Endothelial cell of umbilical vein (primary cell): ENCODE data around the gene AGRN. TPM values are rescaled to one million over a fixed set of nuclear protein-coding genes. Genes with fewer than 3 reads are reported as not detected.

ENCODE experiments used
- BruUV-seq: library from RNA; stranded (reverse); fragments of 400-500 nt; replicated peaks from 2 replicates; lab custom pipeline; 2021; lab: Mats Ljungman, UMichigan
- CTCF ChIA-PET: fragments of 300-600, 350-600 bp; sonication (Branson Sonifier 250); formaldehyde crosslinking; loops from one replicate; lab custom pipeline; 2021; ENCODE audit warnings: antibody characterized with exemption, inconsistent platforms; lab: Charles Lee
- POLR2A ChIA-PET: fragments of 300-600, 350-600 bp; sonication (Branson Sonifier 250); formaldehyde crosslinking; loops from one replicate; lab custom pipeline; 2021; ENCODE audit warnings: antibody characterized with exemption, inconsistent platforms; lab: Charles Lee
- DNase-seq: peaks from one replicate; pipeline ENCODE4 v3.0.0-alpha.2; 2011; ENCODE audit warnings: low read depth, low spot score
- FAIRE-seq: peaks from 2 replicates; lab custom pipeline; 2011; peaks lifted over from hg19 to GRCh38; lab: Jason Lieb, UNC
- H2AFZ ChIP-seq: 2 replicates; pipeline ENCODE4 v1.6.0; 2012; ENCODE audit warnings: low read depth, low read length, control low read depth, inconsistent platforms
- H3K27ac ChIP-seq: 2 replicates; pipeline ENCODE4 v1.5.1; 2011; ENCODE audit warnings: low read depth, mild to moderate bottlenecking, control low read depth, low read length, moderate library complexity; ENCODE audit not compliant: insufficient read depth
- H3K27me3 ChIP-seq, 2 experiments: 2 replicates each; pipeline versions ENCODE4 v1.6.0 to v1.6.1; 2011; ENCODE audit warnings: low read length in 2 of 2, mixed read lengths in 1 of 2; ENCODE audit not compliant: control insufficient read depth in 2 of 2, insufficient read depth in 2 of 2
- H3K36me3 ChIP-seq, 2 experiments: 2 replicates in 1 of 2; 3 replicates in 1 of 2; pipeline ENCODE4 v1.5.1; 2011; ENCODE audit warnings: low read length in 2 of 2, mild to moderate bottlenecking in 1 of 2, moderate library complexity in 1 of 2; ENCODE audit not compliant: control insufficient read depth in 2 of 2, insufficient read depth in 2 of 2; ENCODE audit errors: extremely low read depth in 1 of 2
- H3K4me1 ChIP-seq: 3 replicates; pipeline ENCODE4 v1.5.1; 2011; ENCODE audit warnings: mild to moderate bottlenecking, low read length; ENCODE audit not compliant: control insufficient read depth, insufficient read depth; ENCODE audit errors: extremely low read depth
- H3K4me2 ChIP-seq: 2 replicates; pipeline ENCODE4 v1.6.1; 2011; ENCODE audit warnings: low read length, control low read depth, mixed read lengths; ENCODE audit not compliant: insufficient read depth
- H3K4me3 ChIP-seq, 3 experiments: fragments of 200-600 bp in 1 of 3; sonication (generic), shearing (Covaris generic) in 1 of 3; replicated peaks in 1 of 3; 2 replicates each; pipeline ENCODE4 v1.5.1; 2011 to 2016; ENCODE audit warnings: control low read depth in 3 of 3, low read length in 3 of 3, mild to moderate bottlenecking in 2 of 3, inconsistent platforms in 1 of 3, low read depth in 1 of 3, moderate library complexity in 1 of 3; ENCODE audit not compliant: insufficient read depth in 1 of 3
- H3K79me2 ChIP-seq: 2 replicates; pipeline ENCODE4 v1.6.0; 2012; ENCODE audit warnings: low read length, inconsistent platforms; ENCODE audit not compliant: control insufficient read depth, insufficient read depth
- H3K9ac ChIP-seq: replicated peaks from 2 replicates; pipeline ENCODE3; 2011; ENCODE audit warnings: low read length, control low read depth; ENCODE audit not compliant: insufficient read depth; ENCODE audit errors: extremely low read depth
- H3K9me1 ChIP-seq: replicated peaks from 3 replicates; pipeline ENCODE4 v1.6.0; 2011; ENCODE audit warnings: mild to moderate bottlenecking, low read length; ENCODE audit not compliant: control insufficient read depth, insufficient read depth; ENCODE audit errors: extremely low read depth
- H3K9me3 ChIP-seq: replicated peaks from 2 replicates; pipeline ENCODE4 v1.5.1; 2012; ENCODE audit warnings: low read length, inconsistent platforms; ENCODE audit not compliant: control insufficient read depth, insufficient read depth
- H4K20me1 ChIP-seq: replicated peaks from 2 replicates; pipeline ENCODE3; 2011; ENCODE audit warnings: mild to moderate bottlenecking, low read length; ENCODE audit not compliant: control insufficient read depth, insufficient read depth; ENCODE audit errors: extremely low read depth
- EZH2 ChIP-seq: IDR thresholded peaks from 2 replicates; pipeline ENCODE4 v1.6.1; 2012; ENCODE audit warnings: borderline replicate concordance, low read depth, mild to moderate bottlenecking, moderate library complexity, low read length, inconsistent platforms; ENCODE audit not compliant: severe bottlenecking
- FOS ChIP-seq: IDR thresholded peaks from 2 replicates; pipeline ENCODE4 v1.6.1; 2011; ENCODE audit warnings: mild to moderate bottlenecking, low read length, moderate library complexity, borderline replicate concordance; ENCODE audit not compliant: insufficient read depth
- GATA2 ChIP-seq: IDR thresholded peaks from 2 replicates; pipeline ENCODE4 v1.7.0; 2011; ENCODE audit warnings: low read depth, mild to moderate bottlenecking, moderate library complexity, mixed read lengths, low read length; ENCODE audit not compliant: insufficient read length, insufficient read depth
- JUN ChIP-seq: IDR thresholded peaks from 2 replicates; pipeline ENCODE4 v1.6.1; 2011; ENCODE audit warnings: borderline replicate concordance, low read depth; ENCODE audit not compliant: insufficient read length, insufficient read depth
- MYC ChIP-seq: IDR thresholded peaks from one replicate; pipeline ENCODE4 v1.6.1; 2011; ENCODE audit warnings: mild to moderate bottlenecking, low read depth, low read length
- POLR2A ChIP-seq: IDR thresholded peaks from 2 replicates; pipeline ENCODE4 v1.6.1; 2012; ENCODE audit warnings: low read depth, mild to moderate bottlenecking, control low read depth, low read length
- dilution Hi-C: fragments of 300-500 bp; cut with MboI; formaldehyde crosslinking; loops from one replicate; pipeline ENCODE4 v1.15.0; 2019; ENCODE audit warnings: low sequenced_read_pairs; ENCODE audit not compliant: extremely low pct_ligation_motif_present
- intact Hi-C: fragments of 100-400 bp; cut with micrococcal nuclease; formaldehyde crosslinking; loops from one replicate; pipeline ENCODE4 v1.10.0; 2022
- polyA plus RNA-seq, 4 experiments: library from polyadenylated mRNA; depleted of rRNA in 3 of 4; stranded (reverse) in 3 of 4; unstranded in 1 of 4; fragments of >200 nt; gene quantifications; 2 replicates each; pipeline versions ENCODE4 v1.2.1 to v1.2.3, GENCODE V29; 2011 to 2012; ENCODE audit warnings: missing spikeins in 1 of 4
- total RNA-seq: library from RNA; stranded (reverse); gene quantifications from 2 replicates; pipeline ENCODE4 v1.2.3, GENCODE V29; 2021
- TF ChIP-seq, protein P1 (sequence below), 2 donors: IDR thresholded peaks; 1 replicate in 1 of 2; 2 replicates in 1 of 2; pipeline ENCODE4 v1.5.1; 2011; ENCODE audit warnings: low read length in 2 of 2, mild to moderate bottlenecking in 2 of 2, moderate library complexity in 2 of 2, control low read depth in 1 of 2, inconsistent platforms in 1 of 2, low read depth in 1 of 2; ENCODE audit not compliant: insufficient read depth in 1 of 2; ENCODE audit errors: extremely low read depth in 1 of 2
- TF ChIP-seq, protein P2 (sequence below): IDR thresholded peaks from 2 replicates; pipeline ENCODE4 v1.6.1; 2011; ENCODE audit not compliant: insufficient read depth, insufficient read length

AGRN gene
- total and polyA plus RNA-seq, 2 donors (not counting 3 experiments of a cell fraction or from before 2014, with no cell fraction given) = 66.6 to 67.8 TPM

DNA sequence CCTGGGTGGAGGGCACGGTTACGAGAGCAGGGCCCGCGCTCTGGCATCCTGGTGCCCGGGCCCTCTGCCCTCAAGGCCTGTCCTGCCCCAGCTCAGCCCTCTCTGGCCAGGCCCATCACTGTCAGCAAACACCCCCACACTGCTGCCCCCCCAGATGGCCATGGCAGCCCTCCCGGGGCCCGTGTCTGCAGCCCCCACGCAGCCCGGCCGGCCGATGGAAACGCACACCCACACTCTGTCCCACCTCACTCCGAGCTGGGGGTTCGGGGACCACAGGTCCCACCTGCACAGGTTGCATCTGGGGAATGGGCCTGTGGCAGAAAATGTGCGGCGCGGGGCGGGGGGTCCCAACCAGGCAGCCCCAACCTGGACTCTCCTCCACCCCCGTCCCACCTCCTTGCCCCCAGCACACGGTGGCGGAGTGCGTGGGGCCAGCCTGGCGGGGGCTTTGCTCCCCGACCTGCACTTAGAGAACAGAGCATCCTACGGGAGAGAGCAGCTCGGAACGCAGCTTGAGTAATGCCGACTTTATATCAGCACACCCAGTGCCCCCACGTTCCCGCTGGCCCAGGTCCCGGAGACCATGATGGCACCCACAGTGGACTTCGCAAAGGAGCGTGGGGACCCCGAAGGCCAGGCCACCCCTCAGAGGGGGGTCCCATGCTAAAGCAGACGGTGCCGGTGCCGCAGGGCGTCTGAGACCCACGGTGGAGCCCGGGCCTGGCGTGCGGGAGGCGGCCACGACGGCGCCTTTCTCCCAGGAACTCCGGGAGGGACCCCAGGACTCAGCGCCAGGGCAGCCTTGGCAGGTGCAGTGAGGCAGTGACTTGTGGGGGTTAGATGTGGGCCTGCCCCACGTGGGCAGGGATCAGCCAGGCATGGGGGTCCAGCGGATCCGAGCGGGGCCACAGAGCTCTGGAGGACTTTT lies 61.7 kb downstream of the AGRN start:
- H4K20me1 ChIP-seq = no peaks in the 10 kb centered on the region
- POLR2A ChIA-PET = no interaction called here
- no peaks in the 10 kb centered on the region for H3K79me2 ChIP-seq
- CTCF ChIA-PET = no interaction called here
- DNase-seq = no peak
- no peak for TF ChIP-seq JUN
- no peak overlapping the region for H3K9ac ChIP-seq
- intact Hi-C loops (no loop called here), dilution Hi-C loops (no loop called here)
- H3K9me1 ChIP-seq = no peaks in the 10 kb centered on the region
- no TSS peak for BruUV-seq
- H3K4me2 ChIP-seq = no peak overlapping the region
- no peaks in the 10 kb centered on the region for H3K27me3 ChIP-seq
- no peaks in the 10 kb centered on the region for H3K36me3 ChIP-seq
- no peaks in the 10 kb centered on the region for H3K9me3 ChIP-seq
- no peak overlapping the region for H3K27ac ChIP-seq
- H3K4me1 ChIP-seq = peaks cover 2% of the 10 kb centered on the region
- FAIRE-seq = no peak
- H2AFZ ChIP-seq = no peak overlapping the region
- H3K4me3 ChIP-seq = no peak overlapping the region

DNA sequence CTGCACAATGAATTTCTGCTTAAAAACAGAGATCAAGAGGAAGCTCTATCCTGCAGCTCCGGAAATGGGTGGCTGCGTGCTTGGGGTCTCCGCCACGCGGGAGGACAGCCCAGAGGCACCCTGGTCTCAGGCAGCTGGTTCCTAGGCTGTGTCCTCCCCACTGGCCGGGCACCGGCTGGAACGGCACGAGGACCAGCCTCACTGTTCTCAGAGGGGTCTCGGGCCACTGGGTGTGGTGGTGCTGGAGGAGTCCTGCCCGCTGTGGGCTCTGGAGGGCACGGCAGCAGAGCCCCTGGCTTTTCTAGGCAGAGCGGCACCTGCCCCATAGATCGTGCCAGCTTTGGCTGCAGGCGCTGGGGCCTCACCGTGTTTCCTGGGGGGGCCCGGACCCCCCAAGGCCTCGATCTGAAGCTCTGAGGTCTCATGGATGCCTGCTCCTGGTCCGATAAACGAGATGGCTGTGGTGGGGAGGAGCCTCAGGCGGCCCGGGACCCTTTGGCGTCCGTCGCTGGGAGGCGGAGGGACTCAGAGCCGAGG lies 62.4 kb downstream of the AGRN start:
- intact Hi-C loops = no loop called here
- no peaks in the 10 kb centered on the region for H3K27me3 ChIP-seq
- H3K79me2 ChIP-seq = no peaks in the 10 kb centered on the region
- H3K9me1 ChIP-seq = no peaks in the 10 kb centered on the region
- POLR2A ChIA-PET = no interaction called here
- no peaks in the 10 kb centered on the region for H3K9me3 ChIP-seq
- BruUV-seq = no TSS peak
- FAIRE-seq = no peak
- no peaks in the 10 kb centered on the region for H4K20me1 ChIP-seq
- H3K4me1 ChIP-seq = peaks cover 2% of the 10 kb centered on the region
- CTCF ChIA-PET = no interaction called here
- H3K4me3 ChIP-seq = no peak overlapping the region
- dilution Hi-C loops = no loop called here
- H3K27ac ChIP-seq = no peak overlapping the region
- no peak overlapping the region for H2AFZ ChIP-seq
- no peak for DNase-seq
- H3K9ac ChIP-seq = no peak overlapping the region
- no peak overlapping the region for H3K4me2 ChIP-seq
- TF ChIP-seq POLR2A (no peak), MYC (no peak), JUN (no peak), FOS (no peak), GATA2 (no peak), EZH2 (no peak)
- TF ChIP-seq, protein P1, sequence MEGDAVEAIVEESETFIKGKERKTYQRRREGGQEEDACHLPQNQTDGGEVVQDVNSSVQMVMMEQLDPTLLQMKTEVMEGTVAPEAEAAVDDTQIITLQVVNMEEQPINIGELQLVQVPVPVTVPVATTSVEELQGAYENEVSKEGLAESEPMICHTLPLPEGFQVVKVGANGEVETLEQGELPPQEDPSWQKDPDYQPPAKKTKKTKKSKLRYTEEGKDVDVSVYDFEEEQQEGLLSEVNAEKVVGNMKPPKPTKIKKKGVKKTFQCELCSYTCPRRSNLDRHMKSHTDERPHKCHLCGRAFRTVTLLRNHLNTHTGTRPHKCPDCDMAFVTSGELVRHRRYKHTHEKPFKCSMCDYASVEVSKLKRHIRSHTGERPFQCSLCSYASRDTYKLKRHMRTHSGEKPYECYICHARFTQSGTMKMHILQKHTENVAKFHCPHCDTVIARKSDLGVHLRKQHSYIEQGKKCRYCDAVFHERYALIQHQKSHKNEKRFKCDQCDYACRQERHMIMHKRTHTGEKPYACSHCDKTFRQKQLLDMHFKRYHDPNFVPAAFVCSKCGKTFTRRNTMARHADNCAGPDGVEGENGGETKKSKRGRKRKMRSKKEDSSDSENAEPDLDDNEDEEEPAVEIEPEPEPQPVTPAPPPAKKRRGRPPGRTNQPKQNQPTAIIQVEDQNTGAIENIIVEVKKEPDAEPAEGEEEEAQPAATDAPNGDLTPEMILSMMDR (IDR thresholded peaks at IDR 0.05; ENCODE audit: extremely low read depth in 1 of 2, insufficient read depth in 1 of 2, low read depth in 1 of 2, low read length in 2 of 2) = no peak
- TF ChIP-seq, protein P2, sequence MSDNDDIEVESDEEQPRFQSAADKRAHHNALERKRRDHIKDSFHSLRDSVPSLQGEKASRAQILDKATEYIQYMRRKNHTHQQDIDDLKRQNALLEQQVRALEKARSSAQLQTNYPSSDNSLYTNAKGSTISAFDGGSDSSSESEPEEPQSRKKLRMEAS = no peak
- no peaks in the 10 kb centered on the region for H3K36me3 ChIP-seq
